Measurements from ENCODE around the gene TYRO3.

The TYRO3 gene

GRCh38 chr15:41558400-41559238 is at the start of gene TYRO3:
Gene TYRO3, plus strand, starts transcription at chr15:41559212. Its CDS starts 46 bp downstream, at chr15:41559258.
- DNase-seq = peak; percentile 78

- DNase-seq = no peak
Measured at GRCh38 chr15:41510728-41511127, 48.3 kb upstream of the TYRO3 start.

- DNase-seq = no peak
Measured at GRCh38 chr15:41511331-41511898, 47.6 kb upstream of the TYRO3 start.

GRCh38 chr15:41511899-41512369 is 47.1 kb upstream of the TYRO3 start:
- DNase-seq = no peak

- DNase-seq = no peak
Measured at GRCh38 chr15:41512512-41512939, 46.5 kb upstream of the TYRO3 start.

GRCh38 chr15:41512940-41513505 is 46.0 kb upstream of the TYRO3 start:
- DNase-seq = no peak

GRCh38 chr15:41513506-41514227 is 45.3 kb upstream of the TYRO3 start, which contains the start of gene LTK:
Gene LTK, minus strand, starts transcription at chr15:41513827. Its CDS starts 118 bp downstream, at chr15:41513709.
- DNase-seq = peak; percentile 33

- DNase-seq = no peak
Measured at GRCh38 chr15:41517895-41518449, 41.0 kb upstream of the TYRO3 start.

- no peak for DNase-seq
Measured at GRCh38 chr15:41520636-41521035, 38.4 kb upstream of the TYRO3 start.

- no peak for DNase-seq
Measured at GRCh38 chr15:41521614-41522013, 37.4 kb upstream of the TYRO3 start.

- no peak for DNase-seq
Measured at GRCh38 chr15:41523097-41523496, 35.9 kb upstream of the TYRO3 start.

GRCh38 chr15:41530363-41530956 is 28.6 kb upstream of the TYRO3 start:
- DNase-seq = no peak

- no peak for DNase-seq
Measured at GRCh38 chr15:41535544-41535943, 23.5 kb upstream of the TYRO3 start.

GRCh38 chr15:41536866-41537265 is 22.1 kb upstream of the TYRO3 start:
- DNase-seq = no peak

- no peak for DNase-seq
Measured at GRCh38 chr15:41543521-41543870, 15.5 kb upstream of the TYRO3 start.

GRCh38 chr15:41544650-41545015 is 14.4 kb upstream of the TYRO3 start:
- DNase-seq = no peak

GRCh38 chr15:41545218-41545617 is 13.8 kb upstream of the TYRO3 start:
- no peak for DNase-seq

GRCh38 chr15:41546851-41547786 is 11.9 kb upstream of the TYRO3 start:
- no peak for DNase-seq

- DNase-seq = no peak
Measured at GRCh38 chr15:41550066-41550775, 8.8 kb upstream of the TYRO3 start.

GRCh38 chr15:41553731-41554130 is 5.3 kb upstream of the TYRO3 start:
- no peak for DNase-seq

- DNase-seq = no peak
Measured at GRCh38 chr15:41554343-41554742, 4.7 kb upstream of the TYRO3 start.
